HG02623 (cell line): ENCODE data around the gene TARS2.

Experiments used
- ATAC-seq: cut with Tn5 transposase; IDR thresholded peaks from one replicate; pipeline ENCODE4 v1.9.1; 2021; ENCODE audit warnings: moderate library complexity; ENCODE audit not compliant: unreplicated experiment

TARS2 gene

DNA sequence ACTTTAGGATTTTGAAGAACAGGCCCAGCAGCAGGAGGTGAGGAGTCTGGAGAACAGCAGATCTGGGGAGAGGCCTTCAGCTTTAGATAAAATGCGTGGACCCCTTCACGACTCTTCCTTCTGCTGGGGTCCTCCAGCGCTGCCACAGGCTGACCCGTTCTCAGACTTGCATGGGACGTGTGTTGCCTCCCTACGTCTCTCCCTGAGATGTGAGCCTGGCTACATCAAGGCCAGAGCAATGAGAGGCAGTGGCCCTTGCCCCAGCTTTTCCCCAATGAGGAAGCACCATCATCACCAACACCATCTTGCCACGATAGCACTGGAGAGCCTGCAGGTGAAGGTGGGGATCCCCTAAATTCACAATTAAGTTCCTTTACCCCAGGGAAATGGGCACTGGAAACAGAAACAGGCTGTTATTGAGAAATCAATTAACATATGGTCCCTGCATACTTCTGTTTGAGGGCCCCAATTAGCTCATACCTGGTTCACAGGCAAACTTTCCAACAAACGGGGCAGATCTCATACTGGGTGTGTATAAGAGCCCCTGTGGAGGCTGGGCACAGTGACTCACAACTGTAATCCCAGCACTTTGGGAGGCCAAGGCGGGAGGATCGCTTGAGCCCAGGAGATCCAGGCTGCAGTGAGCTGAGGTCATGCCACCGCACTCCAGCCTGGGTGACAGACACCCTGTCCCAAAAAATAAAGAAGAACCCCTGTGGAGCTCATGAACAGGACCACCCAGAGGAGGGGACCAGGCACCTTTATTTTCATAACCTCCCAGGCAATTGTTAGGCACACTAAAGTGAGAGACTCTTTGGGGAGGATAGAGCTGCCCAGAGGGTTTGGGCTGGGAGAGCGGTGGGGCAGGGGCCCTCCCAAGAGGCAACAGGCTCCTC, 49.9 kb downstream of the TARS2 start:
- ATAC-seq: no peak

DNA sequence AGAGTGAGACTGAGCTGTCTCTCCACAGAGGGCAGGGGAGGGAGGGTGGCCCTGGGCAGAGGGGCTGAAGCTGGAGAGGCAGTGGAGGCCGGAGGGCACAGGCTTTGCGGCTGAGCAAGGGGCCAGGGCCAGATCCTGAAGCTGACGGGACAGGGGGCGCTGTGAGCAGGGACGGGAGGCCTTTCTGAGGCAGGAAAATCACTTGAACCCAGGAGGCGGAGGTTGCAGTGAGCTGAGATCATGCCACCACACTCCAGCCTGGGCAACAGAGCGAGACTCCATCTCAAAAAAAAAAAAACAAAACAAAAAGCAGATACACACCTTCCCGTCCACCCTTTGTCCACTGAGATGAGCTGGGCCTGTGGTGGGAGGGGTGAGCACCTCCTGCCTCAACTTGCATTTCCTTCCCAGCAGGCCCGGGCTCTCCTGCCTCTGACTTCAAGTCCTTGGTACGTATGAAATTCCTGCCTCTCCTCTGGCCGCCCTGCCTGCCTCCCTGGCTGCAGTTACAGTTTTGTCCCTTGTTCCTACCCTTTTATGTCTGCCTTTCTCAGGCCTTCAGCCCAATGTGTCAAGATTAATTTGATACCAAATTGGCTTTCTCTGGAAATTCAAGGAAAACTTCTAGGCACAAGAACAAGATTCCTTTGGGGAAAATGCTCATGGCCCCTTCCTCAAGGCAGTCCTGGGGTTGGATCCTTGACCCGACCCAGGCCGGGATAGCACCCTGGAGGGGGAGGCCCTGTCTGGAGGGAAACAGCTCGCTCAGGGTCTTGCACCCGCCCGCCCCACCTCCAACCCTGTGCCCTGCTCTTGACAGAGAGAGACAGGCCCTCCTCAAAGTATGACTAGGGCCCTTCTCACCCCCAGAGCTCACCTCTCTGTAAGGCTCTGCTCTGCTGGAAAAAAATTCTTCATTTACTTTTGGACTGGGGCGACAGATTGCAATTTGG, 50.8 kb downstream of the TARS2 start:
- no peak for ATAC-seq

DNA sequence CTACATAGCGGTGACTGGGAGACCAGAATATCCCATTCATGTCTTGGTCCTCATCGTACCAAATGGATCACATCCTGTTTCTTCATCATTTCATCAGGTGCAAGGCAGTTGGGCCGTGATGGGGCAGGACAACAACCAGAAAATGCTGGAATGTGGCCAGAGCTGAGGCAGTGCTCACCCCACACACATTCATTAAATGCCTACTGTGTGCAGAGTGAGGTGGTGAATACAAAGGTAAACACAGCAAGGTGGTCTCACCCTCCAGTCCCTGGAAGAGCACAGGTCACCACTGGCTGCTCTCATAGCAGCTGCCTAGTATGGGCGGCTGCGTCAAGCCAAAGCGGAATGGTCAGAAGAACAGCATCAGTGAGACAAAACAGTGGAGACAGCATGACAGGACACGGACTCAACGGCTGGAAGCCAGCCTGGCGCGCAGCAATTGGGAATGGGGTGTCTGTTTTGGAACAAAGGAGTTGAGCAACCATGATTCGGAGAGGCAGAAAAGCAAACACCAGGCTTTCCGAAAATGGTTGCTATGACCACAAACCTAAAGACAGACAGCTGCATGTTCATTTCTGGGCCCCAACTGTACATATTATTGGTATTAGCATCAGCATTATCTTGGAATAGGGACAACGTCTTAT, 56.4 kb downstream of the TARS2 start:
- ATAC-seq: no peak

DNA sequence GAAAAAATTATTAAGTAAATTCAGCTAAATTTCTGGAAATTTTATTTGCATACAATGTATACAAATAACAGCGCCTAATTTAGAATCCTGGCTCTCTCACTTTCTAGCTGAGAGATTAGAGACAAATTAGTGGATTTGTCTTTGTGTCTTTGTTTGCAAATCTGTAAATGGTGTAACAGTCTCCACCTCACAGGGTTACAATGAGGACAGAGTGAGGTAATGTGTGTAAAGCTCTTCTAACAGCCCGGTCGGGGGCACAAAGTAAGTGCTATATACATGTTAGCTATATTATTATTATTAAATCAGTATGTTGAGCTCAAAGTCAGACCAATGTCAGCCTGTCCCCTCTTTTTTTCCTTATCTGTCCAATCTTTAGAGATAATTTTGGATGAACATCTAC, 57.0 kb downstream of the TARS2 start:
- ATAC-seq: no peak

DNA sequence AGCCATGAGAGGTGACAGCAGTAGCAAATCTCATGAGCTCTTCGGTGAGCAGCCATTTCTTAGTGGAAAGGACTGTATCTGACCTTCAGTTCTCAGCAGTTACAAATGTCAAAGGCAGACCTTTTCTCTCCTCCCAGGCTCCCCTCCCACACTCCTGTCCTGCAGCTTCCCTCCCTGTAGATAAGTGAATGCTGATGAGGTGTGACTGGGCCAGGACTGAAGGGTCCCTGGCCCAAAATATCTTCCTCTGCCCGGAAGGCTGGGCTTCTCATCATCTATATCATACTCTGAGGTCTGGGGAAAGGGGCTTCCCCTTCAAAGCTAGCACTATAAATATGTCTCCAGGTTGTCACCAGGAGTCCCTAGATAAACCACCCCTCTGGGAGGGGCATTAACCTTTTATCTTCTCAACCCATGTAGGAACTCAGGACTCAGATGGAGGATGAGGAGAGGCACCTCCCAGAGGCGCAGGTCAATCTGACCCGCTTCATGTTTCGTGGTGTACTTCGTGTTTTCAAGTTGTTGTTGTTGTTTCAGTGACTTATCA, 58.3 kb downstream of the TARS2 start:
- ATAC-seq: no peak

DNA sequence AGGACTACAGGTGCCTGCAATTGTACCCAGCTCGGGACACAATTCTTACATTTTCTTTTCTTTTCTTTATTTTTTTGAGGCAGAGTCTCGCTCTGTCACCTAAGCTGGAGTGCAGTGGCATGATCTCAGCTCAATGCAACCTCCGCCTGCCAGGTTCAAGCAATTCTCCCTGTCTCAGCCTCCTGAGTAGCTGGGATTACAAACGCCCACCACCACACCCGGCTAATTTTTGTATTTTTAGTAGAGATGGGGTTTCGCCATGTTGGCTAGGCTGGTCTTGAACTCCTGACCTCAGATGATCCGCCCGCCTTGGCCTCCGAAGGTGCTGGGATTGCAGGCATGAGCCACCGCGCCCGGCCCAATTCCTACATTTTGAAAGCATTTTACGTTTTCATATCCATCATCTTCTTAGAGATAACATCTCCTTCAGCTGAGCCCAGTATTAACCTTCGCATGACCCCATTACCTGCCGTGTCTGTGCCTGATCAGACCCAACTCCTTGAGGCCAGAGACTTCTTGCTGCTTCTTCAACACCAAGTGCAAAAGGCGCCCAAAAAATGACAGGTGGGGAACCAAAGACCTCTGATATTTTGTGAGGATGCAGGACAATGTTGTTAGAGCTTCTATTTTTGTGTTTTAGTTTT, 59.2 kb downstream of the TARS2 start:
- ATAC-seq: no peak

DNA sequence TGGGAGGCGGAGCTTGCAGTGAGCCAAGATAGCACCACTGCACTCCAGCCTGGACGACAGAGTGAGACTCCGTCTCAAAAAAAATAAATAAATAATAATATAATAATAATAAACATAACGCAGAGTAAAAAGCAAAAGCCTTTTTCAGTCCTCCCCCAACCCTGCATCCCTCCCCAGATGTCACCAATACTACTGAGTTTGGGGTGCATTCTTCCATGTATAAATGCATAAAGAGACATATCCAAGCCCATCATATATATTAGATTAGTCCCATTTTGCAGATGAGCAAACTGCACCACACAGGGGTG, 61.1 kb downstream of the TARS2 start:
- no peak for ATAC-seq

DNA sequence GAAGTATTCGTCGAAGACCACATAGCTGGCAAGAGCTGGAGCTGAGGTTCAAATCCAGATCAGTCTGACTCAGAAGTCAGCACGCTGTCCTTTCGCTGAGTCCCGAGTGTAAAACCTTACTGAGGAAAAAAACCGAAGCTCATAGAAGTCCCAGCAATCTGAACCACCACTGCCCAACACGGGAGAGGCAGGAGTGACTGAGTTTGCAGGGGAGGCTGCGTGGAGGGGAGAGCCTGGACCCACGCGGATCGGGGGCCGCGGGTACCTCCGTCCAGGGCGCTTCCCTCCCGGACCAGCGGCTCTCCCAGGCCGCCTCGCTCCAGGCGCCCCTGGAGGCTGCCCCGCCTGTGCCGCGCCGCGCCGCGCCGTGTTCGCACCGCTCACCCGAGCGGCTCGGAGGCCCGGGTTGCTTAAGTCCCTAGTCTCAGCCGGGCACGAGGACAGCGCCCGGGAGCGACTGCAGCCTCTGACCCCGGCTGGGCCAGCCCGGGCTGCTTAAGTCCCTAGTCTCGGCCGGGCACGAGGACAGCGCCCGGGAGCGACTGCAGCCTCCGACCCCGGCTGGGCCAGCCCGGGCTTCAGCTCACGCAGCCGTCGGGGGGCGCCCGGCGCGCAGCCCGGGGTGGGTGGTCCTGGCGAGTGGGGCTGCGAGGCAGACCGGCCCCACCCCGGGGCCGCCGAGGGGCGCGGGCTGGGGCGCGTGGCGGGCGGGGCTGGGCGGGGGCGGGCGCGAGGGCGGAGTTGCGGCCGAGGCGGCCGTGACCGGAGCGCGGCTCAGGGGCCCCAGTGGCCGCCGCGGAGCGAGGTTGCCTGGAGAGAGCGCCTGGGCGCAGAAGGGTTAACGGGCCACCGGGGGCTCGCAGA, 61.6 kb downstream of the TARS2 start, which contains the start of gene ADAMTSL4:
ADAMTSL4 (plus strand) TSS at position 777 of the 864 bp plus-strand sequence. CDS start 2,881 bp downstream, outside the sequence.
- ATAC-seq: peak; percentile 48

DNA sequence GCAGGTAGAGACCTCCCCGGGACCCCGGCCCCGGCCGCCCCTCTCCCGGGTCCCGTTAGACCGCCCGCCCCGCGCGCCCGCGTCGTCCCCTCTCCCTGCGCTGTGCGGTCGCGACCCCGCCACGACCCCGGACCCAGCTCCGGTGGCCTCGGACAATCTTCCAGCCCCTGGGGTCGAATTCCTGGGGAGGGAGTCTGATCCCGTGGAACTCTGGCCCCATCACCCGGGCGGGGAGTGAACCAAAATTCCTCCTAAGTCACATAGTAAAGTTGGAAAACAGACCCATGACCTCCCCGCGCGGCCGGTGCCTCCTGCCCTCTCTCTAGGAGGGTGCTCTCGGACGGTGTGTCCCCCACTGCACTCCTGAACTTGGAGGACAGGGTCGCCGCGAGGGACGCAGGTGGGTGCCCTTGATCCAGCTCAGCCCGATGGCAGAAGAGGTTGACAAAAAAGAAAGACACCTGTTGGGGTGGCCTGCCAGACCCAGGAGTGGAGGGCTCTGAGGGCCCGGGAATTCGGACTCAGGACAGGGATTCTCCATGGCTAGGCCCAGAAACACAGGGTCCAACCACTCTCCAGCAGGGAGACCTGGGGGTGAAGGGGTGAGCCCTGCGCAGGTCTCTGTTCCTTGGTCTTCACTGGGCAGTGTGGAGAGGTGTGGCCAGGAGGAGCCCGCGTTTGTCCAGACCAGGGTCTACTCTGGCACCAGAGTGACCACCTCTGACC, 62.4 kb downstream of the TARS2 start:
- no peak for ATAC-seq

DNA sequence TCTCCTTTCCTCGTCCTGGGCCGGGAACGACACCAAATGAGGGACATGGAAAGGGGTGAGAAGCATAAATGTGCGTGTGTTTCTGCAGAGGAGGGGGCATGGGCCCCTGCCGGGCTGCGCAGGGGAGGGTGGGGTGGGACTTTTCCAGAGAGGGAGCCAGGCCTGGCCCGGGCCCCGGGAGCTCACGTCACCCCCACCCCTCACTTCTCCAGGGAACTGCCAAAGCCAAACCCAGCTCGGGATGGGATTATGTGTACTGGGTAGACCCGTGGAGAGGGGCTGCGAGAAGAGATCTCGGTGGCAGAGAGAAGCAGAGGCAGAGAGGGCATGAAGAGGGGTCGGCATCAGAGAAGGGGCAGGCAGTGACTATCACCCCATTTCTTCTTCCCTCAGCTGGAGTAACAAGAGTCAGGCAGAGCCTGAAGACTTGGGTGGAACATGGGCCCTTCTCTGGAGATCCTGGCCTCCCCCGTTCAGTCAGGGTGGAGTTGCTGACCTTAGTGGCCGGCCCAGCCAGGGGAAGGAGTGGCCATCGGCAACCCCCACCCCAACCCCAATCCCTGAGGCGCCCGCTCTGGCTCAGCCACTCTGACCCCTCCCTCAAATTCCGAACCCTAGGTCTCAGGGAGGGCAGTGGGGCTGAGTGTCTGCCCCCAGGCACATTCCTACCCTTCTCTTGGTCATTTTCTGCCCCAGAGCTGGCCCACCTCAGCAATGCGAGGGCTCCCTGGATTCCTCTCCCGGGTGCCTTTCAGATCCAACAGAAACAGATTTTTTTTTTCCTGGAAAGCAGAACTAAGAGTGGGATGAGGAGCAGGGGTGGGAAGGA, 63.2 kb downstream of the TARS2 start:
- ATAC-seq: no peak

DNA sequence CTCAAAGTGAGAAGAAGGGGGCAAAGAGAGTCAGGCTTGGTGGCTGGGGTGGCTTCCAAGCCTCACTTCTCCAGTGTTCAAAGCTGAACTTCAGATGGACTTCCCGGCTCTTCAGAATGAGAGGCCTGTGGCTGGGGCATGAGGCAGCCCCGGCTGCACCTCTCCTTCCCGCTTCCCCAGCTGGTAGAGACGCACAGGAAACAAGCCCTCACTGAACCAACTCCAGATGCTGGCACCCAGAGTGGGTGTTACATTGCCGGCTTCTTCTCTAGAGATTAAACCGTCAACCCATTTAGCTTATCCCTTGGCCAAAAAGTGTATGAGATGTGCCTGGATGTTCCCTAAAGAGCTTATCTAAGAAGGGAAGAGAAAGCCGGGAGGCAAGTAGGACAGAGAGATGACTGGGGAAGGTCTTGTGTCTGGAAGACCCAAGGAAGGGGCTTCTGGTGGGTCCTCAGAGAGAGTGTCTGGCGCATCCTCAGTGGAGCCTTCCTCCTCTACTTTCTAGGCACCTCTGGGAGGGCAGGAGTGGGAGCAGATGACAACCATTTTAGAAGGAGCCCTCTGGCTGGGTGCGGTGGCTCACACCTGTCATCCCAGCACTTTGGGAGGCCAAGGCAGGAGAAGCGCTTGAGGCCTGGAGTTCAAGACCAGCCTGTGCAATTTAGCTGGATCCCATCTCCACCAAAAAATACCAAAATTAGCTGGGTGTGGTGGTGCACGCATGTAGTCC, 64.0 kb downstream of the TARS2 start:
- no peak for ATAC-seq

DNA sequence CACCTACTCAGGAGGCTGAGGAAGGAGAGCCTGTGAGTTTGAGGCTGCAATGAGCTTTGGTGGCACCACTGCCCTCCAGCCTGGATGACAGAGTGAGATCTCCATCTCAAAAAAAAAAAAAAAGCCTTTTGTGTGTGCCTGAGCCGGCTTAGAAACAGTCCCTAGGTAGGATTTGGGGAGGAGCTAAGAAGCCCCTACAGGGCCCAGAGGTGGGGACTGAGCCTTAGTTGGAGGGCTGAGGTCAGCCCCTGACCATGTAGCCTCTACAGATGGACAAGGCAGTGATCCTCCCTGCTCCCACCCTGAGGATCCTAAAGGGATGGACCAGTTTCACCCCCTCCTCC, 64.5 kb downstream of the TARS2 start:
- no peak for ATAC-seq

DNA sequence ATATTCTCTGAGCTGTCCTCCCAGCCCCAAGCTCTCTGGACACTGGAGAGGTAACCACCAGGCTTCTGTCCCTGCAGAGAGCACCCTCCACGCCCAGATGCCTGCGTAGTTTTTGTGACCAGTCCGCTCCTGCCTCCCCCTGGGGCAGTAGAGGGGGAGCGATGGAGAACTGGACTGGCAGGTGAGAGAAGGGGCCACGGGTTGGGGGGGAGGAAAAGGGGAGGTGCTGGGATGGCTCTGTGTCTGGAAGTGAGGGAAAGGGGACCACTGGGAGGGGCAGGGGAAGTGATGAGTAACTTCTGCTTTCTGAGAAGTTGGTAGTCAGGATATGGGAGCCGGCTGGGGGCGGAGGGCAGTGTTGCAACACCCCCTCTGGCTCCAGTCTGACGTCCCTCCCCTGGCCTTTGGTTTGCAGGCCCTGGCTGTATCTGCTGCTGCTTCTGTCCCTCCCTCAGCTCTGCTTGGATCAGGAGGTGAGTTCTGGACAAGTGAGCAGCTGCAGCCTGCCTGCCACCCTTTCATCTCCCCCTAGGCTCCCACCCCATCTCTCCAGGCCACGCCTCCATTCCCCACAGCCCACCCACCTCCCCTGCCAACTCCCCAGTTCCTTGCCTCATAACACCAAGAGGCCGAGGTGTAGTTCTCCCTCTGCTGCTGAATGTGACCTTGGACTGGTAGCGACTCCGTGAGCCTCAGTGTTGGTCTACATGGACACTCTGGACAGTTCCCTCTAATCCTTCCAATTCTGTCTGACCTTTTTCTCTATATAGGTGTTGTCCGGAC, 65.1 kb downstream of the TARS2 start:
- ATAC-seq: no peak

DNA sequence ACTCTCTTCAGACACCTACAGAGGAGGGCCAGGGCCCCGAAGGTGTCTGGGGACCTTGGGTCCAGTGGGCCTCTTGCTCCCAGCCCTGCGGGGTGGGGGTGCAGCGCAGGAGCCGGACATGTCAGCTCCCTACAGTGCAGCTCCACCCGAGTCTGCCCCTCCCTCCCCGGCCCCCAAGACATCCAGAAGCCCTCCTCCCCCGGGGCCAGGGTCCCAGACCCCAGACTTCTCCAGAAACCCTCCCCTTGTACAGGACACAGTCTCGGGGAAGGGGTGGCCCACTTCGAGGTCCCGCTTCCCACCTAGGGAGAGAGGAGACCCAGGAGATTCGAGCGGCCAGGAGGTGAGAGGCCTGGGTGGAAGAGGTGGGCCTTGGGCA, 65.7 kb downstream of the TARS2 start:
- no peak for ATAC-seq

DNA sequence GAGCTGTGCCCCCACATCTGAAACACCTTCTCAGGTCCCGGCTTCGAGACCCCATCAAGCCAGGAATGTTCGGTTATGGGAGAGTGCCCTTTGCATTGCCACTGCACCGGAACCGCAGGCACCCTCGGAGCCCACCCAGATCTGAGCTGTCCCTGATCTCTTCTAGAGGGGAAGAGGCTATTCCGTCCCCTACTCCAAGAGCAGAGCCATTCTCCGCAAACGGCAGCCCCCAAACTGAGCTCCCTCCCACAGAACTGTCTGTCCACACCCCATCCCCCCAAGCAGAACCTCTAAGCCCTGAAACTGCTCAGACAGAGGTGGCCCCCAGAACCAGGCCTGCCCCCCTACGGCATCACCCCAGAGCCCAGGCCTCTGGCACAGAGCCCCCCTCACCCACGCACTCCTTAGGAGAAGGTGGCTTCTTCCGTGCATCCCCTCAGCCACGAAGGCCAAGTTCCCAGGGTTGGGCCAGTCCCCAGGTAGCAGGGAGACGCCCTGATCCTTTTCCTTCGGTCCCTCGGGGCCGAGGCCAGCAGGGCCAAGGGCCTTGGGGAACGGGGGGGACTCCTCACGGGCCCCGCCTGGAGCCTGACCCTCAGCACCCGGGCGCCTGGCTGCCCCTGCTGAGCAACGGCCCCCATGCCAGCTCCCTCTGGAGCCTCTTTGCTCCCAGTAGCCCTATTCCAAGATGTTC, 66.3 kb downstream of the TARS2 start:
- no peak for ATAC-seq

DNA sequence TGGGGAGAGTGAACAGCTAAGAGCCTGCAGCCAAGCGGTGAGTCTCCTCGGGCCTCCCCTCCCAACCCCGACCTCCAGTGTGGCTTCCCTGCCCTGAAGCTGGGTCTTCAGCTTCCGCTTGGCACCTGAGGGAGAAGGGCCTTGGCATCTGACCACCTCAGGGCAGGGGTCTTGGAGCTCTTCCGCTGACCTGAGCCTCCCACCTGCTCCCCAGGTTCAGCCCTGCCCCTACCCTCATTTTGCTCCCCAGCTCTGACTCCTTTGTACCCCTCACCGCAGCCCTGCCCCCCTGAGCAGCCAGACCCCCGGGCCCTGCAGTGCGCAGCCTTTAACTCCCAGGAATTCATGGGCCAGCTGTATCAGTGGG, 66.8 kb downstream of the TARS2 start:
- no peak for ATAC-seq
